ENCODE measurements around the gene IGFBP5.

The IGFBP5 gene

DNA sequence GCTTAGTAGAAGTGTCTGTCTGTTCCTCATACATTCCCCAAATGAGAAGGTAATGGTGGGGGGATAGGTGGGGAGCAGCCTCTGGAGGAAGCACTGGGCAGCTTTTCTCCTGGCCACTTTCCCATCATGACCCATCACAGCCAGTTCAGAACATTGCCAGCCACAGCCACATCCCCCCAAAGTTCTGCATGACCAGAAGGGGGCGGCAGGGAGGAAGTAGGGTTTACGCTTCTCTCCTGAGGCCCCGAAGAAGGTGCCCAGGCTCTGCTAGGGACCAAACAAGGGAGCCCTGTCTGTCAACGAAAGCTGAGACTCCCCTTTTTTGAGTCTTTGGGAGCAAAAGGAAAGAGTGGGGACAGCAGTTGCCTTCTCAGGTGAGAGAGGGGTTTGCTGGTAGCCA lies 7.7 kb downstream of the IGFBP5 start:
- Histone ChIP-seq H3K36me3 (no peaks in the 10 kb centered on the region), H3K9me3 (no peaks in the 10 kb centered on the region), H3K27ac (no peak overlapping the region), H3K27me3 (peaks cover 59% of the 10 kb centered on the region), H3K4me1 (ENCODE audit: control insufficient read depth in 1 of 2, insufficient read depth in 1 of 2, low read depth in 1 of 2, low read length in 1 of 2) (peaks cover 3 to 6% of the 10 kb centered on the region in 2 experiments), H3K4me3 (ENCODE audit: low read depth in 1 of 2, low read length in 1 of 2) (no peak overlapping the region)
- TF ChIP-seq, protein P1, sequence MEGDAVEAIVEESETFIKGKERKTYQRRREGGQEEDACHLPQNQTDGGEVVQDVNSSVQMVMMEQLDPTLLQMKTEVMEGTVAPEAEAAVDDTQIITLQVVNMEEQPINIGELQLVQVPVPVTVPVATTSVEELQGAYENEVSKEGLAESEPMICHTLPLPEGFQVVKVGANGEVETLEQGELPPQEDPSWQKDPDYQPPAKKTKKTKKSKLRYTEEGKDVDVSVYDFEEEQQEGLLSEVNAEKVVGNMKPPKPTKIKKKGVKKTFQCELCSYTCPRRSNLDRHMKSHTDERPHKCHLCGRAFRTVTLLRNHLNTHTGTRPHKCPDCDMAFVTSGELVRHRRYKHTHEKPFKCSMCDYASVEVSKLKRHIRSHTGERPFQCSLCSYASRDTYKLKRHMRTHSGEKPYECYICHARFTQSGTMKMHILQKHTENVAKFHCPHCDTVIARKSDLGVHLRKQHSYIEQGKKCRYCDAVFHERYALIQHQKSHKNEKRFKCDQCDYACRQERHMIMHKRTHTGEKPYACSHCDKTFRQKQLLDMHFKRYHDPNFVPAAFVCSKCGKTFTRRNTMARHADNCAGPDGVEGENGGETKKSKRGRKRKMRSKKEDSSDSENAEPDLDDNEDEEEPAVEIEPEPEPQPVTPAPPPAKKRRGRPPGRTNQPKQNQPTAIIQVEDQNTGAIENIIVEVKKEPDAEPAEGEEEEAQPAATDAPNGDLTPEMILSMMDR (IDR thresholded peaks at IDR 0.05), result no peak

DNA sequence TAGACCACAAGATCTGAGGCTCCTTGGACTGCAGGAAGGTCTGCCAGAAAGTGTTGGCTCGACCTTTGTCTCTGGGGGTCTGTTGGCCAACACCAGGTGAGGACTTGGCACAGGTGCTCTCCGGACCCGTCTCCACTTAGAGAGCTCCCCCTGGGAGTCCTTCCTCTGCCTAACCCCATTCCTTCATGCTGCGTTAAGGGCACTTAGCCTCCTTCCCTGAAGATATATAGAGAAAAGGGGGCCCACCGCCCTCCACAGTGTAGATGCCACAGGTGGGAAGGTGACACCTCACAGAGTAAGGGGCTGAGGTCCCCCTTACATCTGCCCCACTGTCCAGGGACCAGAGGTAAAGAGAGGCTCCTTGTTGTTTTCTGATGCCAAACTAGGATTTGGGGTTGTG lies 8.2 kb downstream of the IGFBP5 start:
- peaks cover 53% of the 10 kb centered on the region for H3K27me3 ChIP-seq
- H3K4me1 ChIP-seq (ENCODE audit: control insufficient read depth in 1 of 2, insufficient read depth in 1 of 2, low read depth in 1 of 2, low read length in 1 of 2), result peaks cover 3 to 6% of the 10 kb centered on the region in 2 experiments
- no peaks in the 10 kb centered on the region for H3K36me3 ChIP-seq
- H3K9me3 ChIP-seq, result no peaks in the 10 kb centered on the region
- TF ChIP-seq, protein P1 (IDR thresholded peaks at IDR 0.05), result no peak
- no peak overlapping the region for H3K27ac ChIP-seq
- H3K4me3 ChIP-seq (ENCODE audit: low read depth in 1 of 2, low read length in 1 of 2), result no peak overlapping the region

DNA sequence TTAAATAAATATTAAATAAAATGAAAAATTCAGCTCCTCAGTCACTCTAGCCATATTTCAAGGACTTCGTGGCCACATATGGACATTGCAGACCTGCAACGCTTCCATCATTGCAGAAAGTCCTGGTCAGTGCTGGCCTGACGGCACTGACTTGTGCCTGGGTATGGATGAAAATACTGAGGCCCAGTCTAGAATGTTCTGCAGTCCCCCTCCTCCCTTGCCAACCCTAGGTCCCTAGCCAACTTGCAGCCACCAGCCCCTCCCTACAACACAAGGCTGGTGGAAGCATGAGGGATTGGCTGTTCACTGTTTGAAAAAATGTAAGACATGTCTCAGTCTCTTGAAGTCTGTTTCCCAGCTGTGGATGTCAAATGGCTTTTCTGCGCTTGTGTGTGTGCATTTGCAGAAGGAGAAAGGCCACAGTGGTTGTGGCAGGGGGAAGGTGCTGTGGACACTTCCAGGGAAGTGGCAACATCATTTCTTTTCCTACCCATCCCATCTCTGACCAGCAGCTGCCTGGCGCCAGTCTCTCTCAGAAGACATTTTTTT lies 9.9 kb downstream of the IGFBP5 start:
- Histone ChIP-seq H3K4me3 (ENCODE audit: low read depth in 1 of 2, low read length in 1 of 2) (no peak overlapping the region), H3K27me3 (peaks cover 36% of the 10 kb centered on the region), H3K27ac (no peak overlapping the region), H3K36me3 (no peaks in the 10 kb centered on the region), H3K9me3 (no peaks in the 10 kb centered on the region), H3K4me1 (ENCODE audit: control insufficient read depth in 1 of 2, insufficient read depth in 1 of 2, low read depth in 1 of 2, low read length in 1 of 2) (peaks cover 3 to 6% of the 10 kb centered on the region in 2 experiments)
- TF ChIP-seq, protein P1 (IDR thresholded peaks at IDR 0.05), result no peak

DNA sequence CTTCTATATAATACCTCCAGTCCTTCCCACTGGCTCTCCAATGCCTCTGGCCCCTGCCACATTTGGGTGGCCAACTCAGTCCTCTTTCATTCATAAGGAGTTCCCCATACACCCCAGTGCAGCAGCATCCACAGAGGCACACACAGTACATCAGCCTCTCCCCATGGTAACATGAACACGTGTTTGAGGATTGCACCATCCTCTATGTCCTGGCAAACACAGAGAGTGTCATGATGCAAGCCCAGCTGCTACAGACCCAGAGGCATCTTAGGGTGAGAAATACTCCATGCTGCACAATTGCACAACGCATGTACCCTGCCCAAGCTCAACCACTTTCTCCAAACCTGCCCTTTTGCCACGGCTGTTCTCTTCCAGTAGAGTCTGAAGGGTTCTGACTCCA lies 11.5 kb downstream of the IGFBP5 start:
- Histone ChIP-seq H3K4me3 (ENCODE audit: low read depth in 1 of 2, low read length in 1 of 2) (no peak overlapping the region), H3K27me3 (peaks cover 21% of the 10 kb centered on the region), H3K4me1 (ENCODE audit: control insufficient read depth in 1 of 2, insufficient read depth in 1 of 2, low read depth in 1 of 2, low read length in 1 of 2) (peaks cover 3 to 6% of the 10 kb centered on the region in 2 experiments), H3K27ac (no peak overlapping the region), H3K36me3 (no peaks in the 10 kb centered on the region), H3K9me3 (no peaks in the 10 kb centered on the region)
- TF ChIP-seq, protein P1 (IDR thresholded peaks at IDR 0.05), result no peak

DNA sequence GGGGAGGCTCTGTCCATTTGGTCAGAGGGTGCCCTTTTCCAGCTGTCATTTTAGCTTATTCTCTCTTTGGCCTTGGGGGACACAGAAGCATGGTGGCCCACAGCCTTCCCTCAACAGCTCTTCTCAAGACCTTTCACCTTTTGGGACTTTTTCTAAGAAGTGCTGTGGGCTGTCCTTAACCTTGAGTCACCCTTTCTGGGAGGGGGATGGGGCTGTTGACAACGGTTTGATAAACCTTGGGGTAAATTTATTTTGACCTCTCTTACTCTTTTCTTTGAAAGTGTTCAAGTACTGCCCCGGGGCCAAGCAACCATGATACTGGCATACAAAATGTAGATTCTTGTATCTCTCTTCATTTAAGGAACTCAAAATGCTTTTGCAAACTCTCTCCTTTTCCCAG lies 13.7 kb downstream of the IGFBP5 start:
- Histone ChIP-seq H3K4me3 (ENCODE audit: low read depth in 1 of 2, low read length in 1 of 2) (no peak overlapping the region), H3K4me1 (ENCODE audit: control insufficient read depth in 1 of 2, insufficient read depth in 1 of 2, low read depth in 1 of 2, low read length in 1 of 2) (peaks cover 13 to 20% of the 10 kb centered on the region in 2 experiments), H3K36me3 (no peaks in the 10 kb centered on the region), H3K27ac (no peak overlapping the region), H3K27me3 (peaks cover 2% of the 10 kb centered on the region), H3K9me3 (no peaks in the 10 kb centered on the region)
- TF ChIP-seq, protein P1 (IDR thresholded peaks at IDR 0.05), result no peak

All from neutrophil (primary cell).